Peyer's patch (tissue), 4 donors: Measurements from ENCODE around the gene CYFIP1. TPM values are rescaled to one million over a fixed set of nuclear protein-coding genes. Genes with fewer than 3 reads are reported as not detected.

ENCODE experiments used
- DNase-seq, 3 donors: peaks; one replicate each; pipeline ENCODE4 v3.0.0-alpha.2; 2017 to 2019
- H3K27ac ChIP-seq, 4 donors: fragments of 200-600 bp; sonication (generic); one replicate each; pipeline ENCODE4 v1.5.1; 2016 to 2019
- H3K27me3 ChIP-seq, 2 donors: fragments of 200-600 bp; sonication (generic); one replicate each; pipeline ENCODE4 v1.5.1; 2019
- H3K36me3 ChIP-seq, 3 donors: fragments of 200-600 bp; sonication (generic); one replicate each; pipeline ENCODE4 v1.5.1; 2016 to 2019
- H3K4me1 ChIP-seq, 4 donors: fragments of 200-600 bp; sonication (generic); one replicate each; pipeline ENCODE4 v1.5.1; 2016 to 2019
- H3K4me3 ChIP-seq, 4 donors: fragments of 200-600 bp; sonication (generic); 1 replicate in 3 of 4; 2 replicates in 1 of 4; pipeline ENCODE4 v1.5.1; 2016 to 2019; ENCODE audit warnings: mild to moderate bottlenecking in 1 of 4
- H3K9me3 ChIP-seq, 4 donors: fragments of 200-600 bp; sonication (generic); one replicate each; pipeline ENCODE4 v1.5.1; 2016 to 2019; ENCODE audit warnings: mild to moderate bottlenecking in 1 of 4
- POLR2A ChIP-seq, 2 donors: fragments of 450-650 bp; IDR thresholded peaks; one replicate each; pipeline ENCODE4 v1.5.1; 2017; ENCODE audit warnings: antibody characterized with exemption in 2 of 2, mild to moderate bottlenecking in 2 of 2, moderate library complexity in 2 of 2
- total RNA-seq, 4 donors: library from RNA; depleted of rRNA; stranded (reverse); fragments of >200 nt; gene quantifications; one replicate each; pipeline ENCODE4 v1.1.0, GENCODE V29; 2016
- TF ChIP-seq, protein P1 (sequence below), 6 experiments: fragments of 450-650 bp in 4 of 6; fragments of 200-600 bp in 2 of 6; sonication (generic) in 1 of 6; IDR thresholded peaks; one replicate each; pipeline ENCODE4 v1.5.1; 2017 to 2019; ENCODE audit warnings: antibody characterized with exemption in 6 of 6, mild to moderate bottlenecking in 3 of 6, moderate library complexity in 1 of 6

CYFIP1 gene
- total RNA-seq, 4 donors from 2014 or later = 61.9 to 139 (median 117) TPM

DNA sequence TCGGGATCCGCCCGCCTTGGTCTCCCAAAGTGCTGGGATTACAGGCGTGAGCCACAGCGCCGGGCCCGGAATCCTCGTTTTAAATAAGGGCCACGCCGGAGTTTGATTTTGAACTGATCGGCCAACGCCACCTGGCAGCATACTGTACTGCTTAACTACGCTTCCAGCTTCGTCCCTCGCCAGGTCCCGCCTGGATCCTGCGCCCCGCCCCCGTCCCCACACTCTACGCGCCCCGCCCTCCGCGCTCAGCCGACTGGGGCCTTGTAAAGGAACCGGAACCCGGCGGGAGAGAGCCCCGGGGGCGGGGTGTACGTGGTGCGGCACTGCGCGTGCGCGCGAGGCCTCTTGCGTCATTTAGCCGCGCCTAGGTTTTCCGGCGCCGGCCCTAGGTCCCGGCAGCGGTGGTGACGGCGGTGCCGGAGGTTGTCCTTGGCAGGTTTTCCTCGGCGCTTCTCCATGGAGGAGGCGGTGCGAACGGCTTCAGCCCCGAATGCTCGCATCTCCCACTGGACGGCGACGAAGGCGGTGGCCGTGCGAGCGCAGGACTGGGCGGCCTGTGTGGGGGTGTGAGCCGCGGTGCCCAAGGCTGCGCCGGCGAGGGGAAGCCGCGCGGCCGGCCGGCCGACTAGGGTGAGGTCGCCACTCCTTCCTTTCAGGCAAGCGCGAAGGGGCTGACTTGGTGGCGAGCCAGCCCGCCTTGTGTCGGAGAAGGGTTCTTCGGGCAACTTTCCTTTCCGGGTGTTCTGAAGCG is 141.7 kb downstream of the CYFIP1 start, which contains the start of gene NIPA2:
NIPA2 (plus strand) TSS at position 375 of the 751 bp plus-strand sequence. CDS start 13,066 bp downstream, outside the sequence.
- Histone ChIP-seq H3K27me3 (no peaks in the 10 kb centered on the region), H3K27ac (peak within 1 kb of the TSS; percentile 94 to 98 (median 96)), H3K36me3 (peaks cover 0 to 9% (median 0%) of the 10 kb centered on the region in 3 donors), H3K9me3 (no peaks in the 10 kb centered on the region), H3K4me3 (peak within 1 kb of the TSS; percentile 81 to 88 (median 86)), H3K4me1 (peaks cover 0 to 17% (median 8%) of the 10 kb centered on the region in 4 donors)
- DNase-seq = peak; percentile 97 to 99 (median 99)
- TF ChIP-seq, protein P1, sequence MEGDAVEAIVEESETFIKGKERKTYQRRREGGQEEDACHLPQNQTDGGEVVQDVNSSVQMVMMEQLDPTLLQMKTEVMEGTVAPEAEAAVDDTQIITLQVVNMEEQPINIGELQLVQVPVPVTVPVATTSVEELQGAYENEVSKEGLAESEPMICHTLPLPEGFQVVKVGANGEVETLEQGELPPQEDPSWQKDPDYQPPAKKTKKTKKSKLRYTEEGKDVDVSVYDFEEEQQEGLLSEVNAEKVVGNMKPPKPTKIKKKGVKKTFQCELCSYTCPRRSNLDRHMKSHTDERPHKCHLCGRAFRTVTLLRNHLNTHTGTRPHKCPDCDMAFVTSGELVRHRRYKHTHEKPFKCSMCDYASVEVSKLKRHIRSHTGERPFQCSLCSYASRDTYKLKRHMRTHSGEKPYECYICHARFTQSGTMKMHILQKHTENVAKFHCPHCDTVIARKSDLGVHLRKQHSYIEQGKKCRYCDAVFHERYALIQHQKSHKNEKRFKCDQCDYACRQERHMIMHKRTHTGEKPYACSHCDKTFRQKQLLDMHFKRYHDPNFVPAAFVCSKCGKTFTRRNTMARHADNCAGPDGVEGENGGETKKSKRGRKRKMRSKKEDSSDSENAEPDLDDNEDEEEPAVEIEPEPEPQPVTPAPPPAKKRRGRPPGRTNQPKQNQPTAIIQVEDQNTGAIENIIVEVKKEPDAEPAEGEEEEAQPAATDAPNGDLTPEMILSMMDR (IDR thresholded peaks at IDR 0.05) = peak in 3 of 6 experiments; percentile 25 to 31 (median 30)
- peak; percentile 94 to 95 for TF ChIP-seq POLR2A (IDR thresholded peaks at IDR 0.05)

DNA sequence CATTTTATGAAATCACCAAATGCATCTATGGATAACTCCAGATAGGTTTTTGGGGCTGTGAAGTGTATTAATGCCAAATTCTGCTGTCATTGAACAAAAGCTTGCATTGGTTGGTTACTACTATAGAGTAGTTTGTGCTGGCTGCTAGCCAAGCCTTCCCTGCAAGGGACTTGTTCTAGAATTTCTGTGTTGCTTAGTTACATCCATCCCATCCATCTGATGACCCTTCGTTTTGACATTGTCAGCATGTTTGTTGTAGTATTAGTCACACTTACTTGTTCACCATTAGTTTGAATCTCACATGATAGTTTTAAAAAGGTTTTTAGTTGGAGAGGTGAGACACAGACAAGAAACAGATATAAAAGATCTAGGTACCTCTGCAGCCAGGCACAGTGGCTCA is 148.7 kb downstream of the CYFIP1 start:
- H3K4me3 ChIP-seq = no peak overlapping the region
- H3K9me3 ChIP-seq = no peaks in the 10 kb centered on the region
- no peak for DNase-seq
- H3K4me1 ChIP-seq = no peaks in the 10 kb centered on the region
- peaks cover 0 to 18% (median 0%) of the 10 kb centered on the region in 3 donors for H3K36me3 ChIP-seq
- H3K27ac ChIP-seq = no peak overlapping the region
- no peaks in the 10 kb centered on the region for H3K27me3 ChIP-seq
- no peak for TF ChIP-seq POLR2A (IDR thresholded peaks at IDR 0.05)
- TF ChIP-seq, protein P1 (IDR thresholded peaks at IDR 0.05) = no peak

DNA sequence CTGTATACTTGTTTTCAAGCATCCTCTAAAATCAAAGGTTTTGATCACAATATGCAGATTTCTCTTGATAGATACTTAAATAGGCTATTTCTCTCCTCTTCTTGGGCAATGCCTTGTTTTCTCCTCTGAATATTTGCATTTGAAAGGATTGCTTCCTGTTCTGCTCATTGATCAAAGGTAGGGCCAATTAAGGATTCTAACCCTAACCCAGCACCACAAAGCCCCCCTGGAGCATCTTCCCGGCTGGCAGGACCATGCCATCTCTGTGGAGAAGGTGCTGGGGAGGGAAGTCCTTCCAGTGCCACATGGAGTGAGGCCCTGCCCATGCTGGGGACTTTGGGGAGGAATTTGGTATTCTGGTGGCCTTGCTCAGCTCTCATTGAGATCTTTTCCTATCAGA is 153.0 kb downstream of the CYFIP1 start:
- H3K27ac ChIP-seq = no peak overlapping the region
- H3K27me3 ChIP-seq = no peaks in the 10 kb centered on the region
- H3K36me3 ChIP-seq = peaks cover 0 to 46% (median 0%) of the 10 kb centered on the region in 3 donors
- H3K4me3 ChIP-seq = no peak overlapping the region
- no peak for TF ChIP-seq POLR2A (IDR thresholded peaks at IDR 0.05)
- TF ChIP-seq, protein P1 (IDR thresholded peaks at IDR 0.05) = no peak
- H3K4me1 ChIP-seq = no peaks in the 10 kb centered on the region
- DNase-seq = no peak
- H3K9me3 ChIP-seq = no peaks in the 10 kb centered on the region

DNA sequence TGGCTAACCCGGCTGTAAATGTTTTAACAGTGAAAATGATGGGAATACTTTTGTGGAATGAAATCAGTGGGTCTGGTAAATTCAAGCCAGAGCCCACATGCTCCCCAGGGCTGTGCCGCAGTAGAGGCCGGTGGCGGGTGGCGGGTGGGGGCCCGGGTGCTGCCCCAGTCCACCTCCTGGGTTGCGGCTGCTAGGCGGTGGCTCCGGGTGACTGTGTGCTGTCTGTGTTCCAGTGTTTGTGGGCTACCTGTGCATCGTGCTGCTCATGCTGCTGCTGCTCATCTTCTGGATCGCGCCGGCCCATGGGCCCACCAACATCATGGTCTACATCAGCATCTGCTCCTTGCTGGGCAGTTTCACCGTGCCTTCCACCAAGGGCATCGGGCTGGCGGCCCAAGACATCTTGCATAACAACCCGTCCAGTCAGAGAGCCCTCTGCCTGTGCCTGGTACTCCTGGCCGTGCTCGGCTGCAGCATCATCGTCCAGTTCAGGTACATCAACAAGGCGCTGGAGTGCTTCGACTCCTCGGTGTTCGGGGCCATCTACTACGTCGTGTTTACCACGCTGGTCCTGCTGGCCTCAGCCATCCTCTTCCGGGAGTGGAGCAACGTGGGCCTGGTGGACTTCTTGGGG is 156.6 kb downstream of the CYFIP1 start:
- H3K36me3 ChIP-seq = peaks cover 0 to 63% (median 0%) of the 10 kb centered on the region in 3 donors
- H3K9me3 ChIP-seq = no peaks in the 10 kb centered on the region
- no peak for DNase-seq
- H3K4me1 ChIP-seq = no peaks in the 10 kb centered on the region
- H3K4me3 ChIP-seq = no peak overlapping the region
- no peak for TF ChIP-seq POLR2A (IDR thresholded peaks at IDR 0.05)
- TF ChIP-seq, protein P1 (IDR thresholded peaks at IDR 0.05) = no peak
- H3K27me3 ChIP-seq = no peaks in the 10 kb centered on the region
- H3K27ac ChIP-seq = no peak overlapping the region

DNA sequence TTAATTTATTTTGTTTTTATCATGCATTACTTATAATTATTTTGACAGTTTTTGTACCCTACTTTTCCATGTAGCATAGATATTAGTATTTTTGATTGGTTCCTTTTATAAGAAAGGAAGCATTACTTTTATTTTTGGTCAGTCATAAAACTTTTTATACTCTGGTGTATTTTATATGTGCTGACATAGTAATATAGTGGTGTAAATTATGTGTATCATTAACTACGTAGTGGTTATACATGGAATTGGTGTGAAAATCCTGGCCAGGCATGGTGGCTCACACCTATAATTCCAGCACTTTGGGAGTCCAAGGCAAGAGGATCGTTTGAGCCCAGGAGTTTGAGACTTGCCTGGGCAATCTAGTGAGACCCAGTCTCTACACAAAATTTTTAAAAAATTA is 160.5 kb downstream of the CYFIP1 start:
- H3K27ac ChIP-seq = no peak overlapping the region
- H3K9me3 ChIP-seq = no peaks in the 10 kb centered on the region
- DNase-seq = no peak
- no peak for TF ChIP-seq POLR2A (IDR thresholded peaks at IDR 0.05)
- TF ChIP-seq, protein P1 (IDR thresholded peaks at IDR 0.05) = no peak
- H3K4me1 ChIP-seq = no peaks in the 10 kb centered on the region
- H3K4me3 ChIP-seq = no peak overlapping the region
- H3K36me3 ChIP-seq = peaks cover 0 to 43% (median 0%) of the 10 kb centered on the region in 3 donors
- H3K27me3 ChIP-seq = no peaks in the 10 kb centered on the region

Other genes with a start within 250 kb of the CYFIP1 start
- 10 to 100 TPM in 3 of 4 donors, 1 to 10 TPM in 1; 7.4 to 34.0 (median 22.3) TPM for gene NIPA1, start 193.7 kb downstream of the CYFIP1 start, total RNA-seq
- 10 to 100 TPM; 46.4 to 79.7 (median 65.7) TPM for gene NIPA2, start 141.7 kb downstream of the CYFIP1 start, total RNA-seq
- 10 to 100 TPM; 10.3 to 35.5 (median 26.1) TPM for gene TUBGCP5, start 59.2 kb upstream of the CYFIP1 start, total RNA-seq
- not detected for gene GOLGA6L1, start 156.5 kb upstream of the CYFIP1 start, total RNA-seq